ENCODE results near the gene MAP2K5.

MAP2K5 gene

GRCh38 chr15:67753891-67754290 lies 211.4 kb downstream of the MAP2K5 start:
- TF ChIP-seq CTCF (IDR thresholded peaks at IDR 0.05; ENCODE audit: low read depth, low read length), result no peak
- no peak overlapping the region for H3K4me3 ChIP-seq (ENCODE audit: low read depth, low read length)

GRCh38 chr15:67755264-67755663 lies 212.8 kb downstream of the MAP2K5 start:
- no peak overlapping the region for H3K4me3 ChIP-seq (ENCODE audit: low read depth, low read length)
- no peak for TF ChIP-seq CTCF (IDR thresholded peaks at IDR 0.05; ENCODE audit: low read depth, low read length)

- H3K4me3 ChIP-seq (ENCODE audit: low read depth, low read length), result no peak overlapping the region
- no peak for TF ChIP-seq CTCF (IDR thresholded peaks at IDR 0.05; ENCODE audit: low read depth, low read length)
Measured at GRCh38 chr15:67755936-67756335, 213.4 kb downstream of the MAP2K5 start.

- TF ChIP-seq CTCF (IDR thresholded peaks at IDR 0.05; ENCODE audit: low read depth, low read length), result no peak
- no peak overlapping the region for H3K4me3 ChIP-seq (ENCODE audit: low read depth, low read length)
Measured at GRCh38 chr15:67758619-67759300, 216.3 kb downstream of the MAP2K5 start.

- no peak for TF ChIP-seq CTCF (IDR thresholded peaks at IDR 0.05; ENCODE audit: low read depth, low read length)
- H3K4me3 ChIP-seq (ENCODE audit: low read depth, low read length), result no peak overlapping the region
Measured at GRCh38 chr15:67760901-67761300, 218.4 kb downstream of the MAP2K5 start.

- no peak for TF ChIP-seq CTCF (IDR thresholded peaks at IDR 0.05; ENCODE audit: low read depth, low read length)
- H3K4me3 ChIP-seq (ENCODE audit: low read depth, low read length), result no peak overlapping the region
Measured at GRCh38 chr15:67761343-67761742, 218.8 kb downstream of the MAP2K5 start.

GRCh38 chr15:67762610-67763368 lies 220.3 kb downstream of the MAP2K5 start:
- no peak overlapping the region for H3K4me3 ChIP-seq (ENCODE audit: low read depth, low read length)
- no peak for TF ChIP-seq CTCF (IDR thresholded peaks at IDR 0.05; ENCODE audit: low read depth, low read length)

Data from WI38 (cell line).